WTC11 (cell line): Measurements from ENCODE around the gene ZNF808.

Source experiments
- CTCF ChIP-seq: fragments of 200-600 bp; IDR thresholded peaks from 2 replicates; pipeline ENCODE4 v1.8.0; 2022; ENCODE audit warnings: antibody characterized with exemption
- MAX ChIP-seq: sonication (generic); formaldehyde crosslinking; IDR thresholded peaks from 2 replicates; pipeline ENCODE4 v1.8.0; 2022; ENCODE audit warnings: mild to moderate bottlenecking, missing genetic modification reagents
- NR1H2 ChIP-seq: sonication (generic); formaldehyde crosslinking; IDR thresholded peaks from 2 replicates; pipeline ENCODE4 v1.9.0; 2021; ENCODE audit warnings: mild to moderate bottlenecking, moderate library complexity, missing genetic modification reagents
- TCF7 ChIP-seq: sonication (generic); formaldehyde crosslinking; IDR thresholded peaks from 2 replicates; pipeline ENCODE4 v1.8.0; 2022; ENCODE audit warnings: mild to moderate bottlenecking, low read depth, missing genetic modification reagents, moderate library complexity
- ZSCAN18 ChIP-seq: fragments of 250-450 bp; sonication (Bioruptor Pico); IDR thresholded peaks from 2 replicates; pipeline ENCODE4 v2.1.2; 2022; ENCODE audit warnings: mild to moderate bottlenecking, moderate library complexity

GRCh38 chr19:52533901-52534300, 6.4 kb downstream of the ZNF808 start:
- TF ChIP-seq TCF7 (CRISPR knock-in tag) (no peak), MAX (CRISPR knock-in tag) (no peak), NR1H2 (no peak), ZSCAN18 (CRISPR knock-in tag) (no peak), CTCF (no peak)
